Uterus (tissue), 4 donors: ENCODE results near the gene KRT71. TPM values are rescaled to one million over a fixed set of nuclear protein-coding genes. Genes with fewer than 3 reads are reported as not detected.

Experiments
- DNase-seq, 2 donors: peaks; one replicate each; pipeline ENCODE4 v3.0.0-alpha.2; 2019 to 2020
- H3K27ac ChIP-seq, 2 donors: fragments of 200-600 bp; sonication (generic); 1 replicate in 1 of 2; 2 replicates in 1 of 2; pipeline ENCODE4 v1.5.1; 2016 to 2018
- H3K27me3 ChIP-seq, 2 donors: fragments of 200-600 bp; sonication (generic); one replicate each; pipeline ENCODE4 v1.5.1; 2018 to 2019; ENCODE audit warnings: control low read depth in 1 of 2
- H3K36me3 ChIP-seq, 2 donors: fragments of 200-600 bp; sonication (generic); one replicate each; pipeline ENCODE4 v1.5.1; 2019; ENCODE audit warnings: control low read depth in 1 of 2
- H3K4me1 ChIP-seq, 2 donors: fragments of 200-600 bp; sonication (generic); one replicate each; pipeline ENCODE4 v1.5.1; 2018 to 2019; ENCODE audit warnings: control low read depth in 1 of 2
- H3K4me3 ChIP-seq, 2 donors: fragments of 200-600 bp; sonication (generic); 1 replicate in 1 of 2; 2 replicates in 1 of 2; pipeline ENCODE4 v1.5.1; 2018 to 2019; ENCODE audit warnings: mild to moderate bottlenecking in 1 of 2
- H3K9me3 ChIP-seq, 2 donors: fragments of 200-600 bp; sonication (generic); one replicate each; pipeline ENCODE4 v1.5.1; 2019; ENCODE audit warnings: control low read depth in 1 of 2
- CTCF ChIP-seq, 4 experiments: fragments of 200-600 bp in 2 of 4; fragments of 450-650 bp in 2 of 4; sonication (generic) in 2 of 4; IDR thresholded peaks; one replicate each; pipeline ENCODE4 v1.5.1; 2016 to 2019; ENCODE audit warnings: antibody characterized with exemption in 4 of 4, mild to moderate bottlenecking in 2 of 4, moderate library complexity in 1 of 4
- POLR2A ChIP-seq, 2 donors: fragments of 450-650 bp; IDR thresholded peaks; one replicate each; pipeline ENCODE4 v1.6.1; 2016; ENCODE audit warnings: antibody characterized with exemption in 2 of 2, mild to moderate bottlenecking in 1 of 2, moderate library complexity in 1 of 2
- intact Hi-C: fragments of 100-400 bp; cut with DNase I; formaldehyde crosslinking; loops from one replicate; pipeline ENCODE4 v1.15.1; 2023; ENCODE audit warnings: low total_unique reads
- total RNA-seq, 4 donors: library from RNA; depleted of rRNA in 3 of 4; stranded (reverse); fragments of >200 nt in 3 of 4; gene quantifications; one replicate each; pipeline versions ENCODE4 v1.1.0 to v1.2.4, GENCODE V29; 2014 to 2023
- donor health status: DM: yes; HTN: yes; CAD: no.

The KRT71 gene
- total RNA-seq, 4 donors from 2014 or later, result not detected

- no peak for DNase-seq
- Histone ChIP-seq H3K9me3 (no peaks in the 10 kb centered on the region), H3K4me1 (no peaks in the 10 kb centered on the region), H3K27ac (no peak overlapping the region), H3K36me3 (no peaks in the 10 kb centered on the region), H3K4me3 (no peak overlapping the region), H3K27me3 (no peaks in the 10 kb centered on the region)
- intact Hi-C loops, result no loop called here
- TF ChIP-seq CTCF (IDR thresholded peaks at IDR 0.05), result no peak
- no peak for TF ChIP-seq POLR2A (IDR thresholded peaks at IDR 0.05)
Observed at GRCh38 chr12:52499806-52500560, 53.0 kb downstream of the KRT71 start.

- Histone ChIP-seq H3K4me3 (no peak overlapping the region), H3K36me3 (no peaks in the 10 kb centered on the region), H3K9me3 (no peaks in the 10 kb centered on the region), H3K4me1 (no peaks in the 10 kb centered on the region), H3K27ac (no peak overlapping the region), H3K27me3 (no peaks in the 10 kb centered on the region)
- intact Hi-C loops, result no loop called here
- DNase-seq, result no peak
- TF ChIP-seq POLR2A (IDR thresholded peaks at IDR 0.05) (no peak), CTCF (IDR thresholded peaks at IDR 0.05) (no peak)
Observed at GRCh38 chr12:52498946-52499345, 54.0 kb downstream of the KRT71 start.

GRCh38 chr12:52497975-52498374, 55.0 kb downstream of the KRT71 start:
- TF ChIP-seq POLR2A (IDR thresholded peaks at IDR 0.05), result no peak
- no peak for TF ChIP-seq CTCF (IDR thresholded peaks at IDR 0.05)
- Histone ChIP-seq H3K4me1 (no peaks in the 10 kb centered on the region), H3K9me3 (no peaks in the 10 kb centered on the region), H3K27ac (no peak overlapping the region), H3K4me3 (no peak overlapping the region), H3K27me3 (no peaks in the 10 kb centered on the region), H3K36me3 (no peaks in the 10 kb centered on the region)
- no peak for DNase-seq
- intact Hi-C loops, result no loop called here

- Histone ChIP-seq H3K9me3 (no peaks in the 10 kb centered on the region), H3K27ac (peak overlapping the region; percentile 4 to 46), H3K4me1 (no peaks in the 10 kb centered on the region), H3K36me3 (no peaks in the 10 kb centered on the region), H3K4me3 (no peak overlapping the region), H3K27me3 (no peaks in the 10 kb centered on the region)
- DNase-seq, result peak in 1 of 2 donors; percentile 44
- intact Hi-C loops, result no loop called here
- TF ChIP-seq POLR2A (IDR thresholded peaks at IDR 0.05), result no peak
- TF ChIP-seq CTCF (IDR thresholded peaks at IDR 0.05), result no peak
Observed at GRCh38 chr12:52496590-52497071, 56.3 kb downstream of the KRT71 start.

GRCh38 chr12:52496054-52496453, 56.9 kb downstream of the KRT71 start:
- no peak for TF ChIP-seq POLR2A (IDR thresholded peaks at IDR 0.05)
- no peak for TF ChIP-seq CTCF (IDR thresholded peaks at IDR 0.05)
- Histone ChIP-seq H3K9me3 (no peaks in the 10 kb centered on the region), H3K4me1 (no peaks in the 10 kb centered on the region), H3K27ac (peak overlapping the region; percentile 4 to 46), H3K27me3 (no peaks in the 10 kb centered on the region), H3K4me3 (no peak overlapping the region), H3K36me3 (no peaks in the 10 kb centered on the region)
- intact Hi-C loops, result no loop called here
- no peak for DNase-seq
